ENCODE data around the gene SLC6A5.

SLC6A5 gene

DNA sequence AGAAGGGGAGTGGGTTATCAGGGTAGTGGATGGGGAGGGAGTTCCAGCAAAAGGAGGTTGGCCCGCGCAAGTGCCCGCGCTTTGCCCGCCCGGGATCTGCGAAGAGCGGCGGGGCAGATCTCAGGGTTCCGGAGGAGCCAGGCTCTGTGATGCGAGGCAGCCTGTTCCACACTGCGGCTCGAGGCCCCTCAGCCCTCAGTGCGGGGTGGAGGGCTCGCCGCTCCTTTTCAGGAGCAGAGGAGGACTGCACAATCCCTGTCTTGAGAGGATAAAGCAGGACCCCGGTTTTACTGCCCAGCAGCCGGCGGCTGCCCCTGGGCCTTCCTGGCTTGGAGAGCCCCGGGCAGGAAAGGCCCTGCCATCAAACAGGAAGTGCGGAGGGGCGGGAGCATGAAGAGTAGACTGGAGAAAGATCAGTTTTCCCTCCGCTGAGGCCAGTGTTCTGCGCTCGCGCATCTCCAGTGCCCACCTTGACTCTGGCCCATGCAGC is 6.2 kb downstream of the SLC6A5 start:
- POLR2A ChIA-PET = no interaction called here
- TF ChIP-seq ZNF707 (tag by site-specific recombination; IDR thresholded peaks at IDR 0.05) (no peak), ZNF600 (tag by site-specific recombination; IDR thresholded peaks at IDR 0.05) (no peak), ZNF677 (tag by site-specific recombination; IDR thresholded peaks at IDR 0.05) (no peak), HOXA7 (CRISPR knock-in tag; IDR thresholded peaks at IDR 0.05; ENCODE audit: borderline replicate concordance) (no peak), ZNF76 (tag by site-specific recombination; IDR thresholded peaks at IDR 0.05; ENCODE audit: borderline replicate concordance, low read depth) (no peak), ZNF433 (tag by site-specific recombination; IDR thresholded peaks at IDR 0.05; ENCODE audit: low read depth) (no peak), ZNF132 (tag by site-specific recombination; IDR thresholded peaks at IDR 0.05; ENCODE audit: borderline replicate concordance) (no peak), ZNF223 (tag by site-specific recombination; IDR thresholded peaks at IDR 0.05) (no peak), ZNF48 (tag by site-specific recombination; IDR thresholded peaks at IDR 0.05) (no peak), TRIM28 (IDR thresholded peaks at IDR 0.05; ENCODE audit: borderline replicate concordance, low read length) (no peak), ZNF169 (tag by site-specific recombination; IDR thresholded peaks at IDR 0.05) (no peak), ZNF324 (tag by site-specific recombination; IDR thresholded peaks at IDR 0.05) (no peak), IKZF3 (tag by site-specific recombination; IDR thresholded peaks at IDR 0.05) (no peak)
- TF ChIP-seq, protein P1, sequence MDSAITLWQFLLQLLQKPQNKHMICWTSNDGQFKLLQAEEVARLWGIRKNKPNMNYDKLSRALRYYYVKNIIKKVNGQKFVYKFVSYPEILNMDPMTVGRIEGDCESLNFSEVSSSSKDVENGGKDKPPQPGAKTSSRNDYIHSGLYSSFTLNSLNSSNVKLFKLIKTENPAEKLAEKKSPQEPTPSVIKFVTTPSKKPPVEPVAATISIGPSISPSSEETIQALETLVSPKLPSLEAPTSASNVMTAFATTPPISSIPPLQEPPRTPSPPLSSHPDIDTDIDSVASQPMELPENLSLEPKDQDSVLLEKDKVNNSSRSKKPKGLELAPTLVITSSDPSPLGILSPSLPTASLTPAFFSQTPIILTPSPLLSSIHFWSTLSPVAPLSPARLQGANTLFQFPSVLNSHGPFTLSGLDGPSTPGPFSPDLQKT (IDR thresholded peaks at IDR 0.05; ENCODE audit: borderline replicate concordance, low read depth, low read length) = no peak
- TF ChIP-seq, protein P2, sequence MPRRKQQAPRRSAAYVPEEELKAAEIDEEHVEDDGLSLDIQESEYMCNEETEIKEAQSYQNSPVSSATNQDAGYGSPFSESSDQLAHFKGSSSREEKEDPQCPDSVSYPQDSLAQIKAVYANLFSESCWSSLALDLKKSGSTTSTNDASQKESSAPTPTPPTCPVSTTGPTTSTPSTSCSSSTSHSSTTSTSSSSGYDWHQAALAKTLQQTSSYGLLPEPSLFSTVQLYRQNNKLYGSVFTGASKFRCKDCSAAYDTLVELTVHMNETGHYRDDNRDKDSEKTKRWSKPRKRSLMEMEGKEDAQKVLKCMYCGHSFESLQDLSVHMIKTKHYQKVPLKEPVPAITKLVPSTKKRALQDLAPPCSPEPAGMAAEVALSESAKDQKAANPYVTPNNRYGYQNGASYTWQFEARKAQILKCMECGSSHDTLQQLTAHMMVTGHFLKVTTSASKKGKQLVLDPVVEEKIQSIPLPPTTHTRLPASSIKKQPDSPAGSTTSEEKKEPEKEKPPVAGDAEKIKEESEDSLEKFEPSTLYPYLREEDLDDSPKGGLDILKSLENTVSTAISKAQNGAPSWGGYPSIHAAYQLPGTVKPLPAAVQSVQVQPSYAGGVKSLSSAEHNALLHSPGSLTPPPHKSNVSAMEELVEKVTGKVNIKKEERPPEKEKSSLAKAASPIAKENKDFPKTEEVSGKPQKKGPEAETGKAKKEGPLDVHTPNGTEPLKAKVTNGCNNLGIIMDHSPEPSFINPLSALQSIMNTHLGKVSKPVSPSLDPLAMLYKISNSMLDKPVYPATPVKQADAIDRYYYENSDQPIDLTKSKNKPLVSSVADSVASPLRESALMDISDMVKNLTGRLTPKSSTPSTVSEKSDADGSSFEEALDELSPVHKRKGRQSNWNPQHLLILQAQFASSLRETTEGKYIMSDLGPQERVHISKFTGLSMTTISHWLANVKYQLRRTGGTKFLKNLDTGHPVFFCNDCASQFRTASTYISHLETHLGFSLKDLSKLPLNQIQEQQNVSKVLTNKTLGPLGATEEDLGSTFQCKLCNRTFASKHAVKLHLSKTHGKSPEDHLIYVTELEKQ (tag by site-specific recombination; IDR thresholded peaks at IDR 0.05; ENCODE audit: borderline replicate concordance) = no peak
- TF ChIP-seq, protein P3, sequence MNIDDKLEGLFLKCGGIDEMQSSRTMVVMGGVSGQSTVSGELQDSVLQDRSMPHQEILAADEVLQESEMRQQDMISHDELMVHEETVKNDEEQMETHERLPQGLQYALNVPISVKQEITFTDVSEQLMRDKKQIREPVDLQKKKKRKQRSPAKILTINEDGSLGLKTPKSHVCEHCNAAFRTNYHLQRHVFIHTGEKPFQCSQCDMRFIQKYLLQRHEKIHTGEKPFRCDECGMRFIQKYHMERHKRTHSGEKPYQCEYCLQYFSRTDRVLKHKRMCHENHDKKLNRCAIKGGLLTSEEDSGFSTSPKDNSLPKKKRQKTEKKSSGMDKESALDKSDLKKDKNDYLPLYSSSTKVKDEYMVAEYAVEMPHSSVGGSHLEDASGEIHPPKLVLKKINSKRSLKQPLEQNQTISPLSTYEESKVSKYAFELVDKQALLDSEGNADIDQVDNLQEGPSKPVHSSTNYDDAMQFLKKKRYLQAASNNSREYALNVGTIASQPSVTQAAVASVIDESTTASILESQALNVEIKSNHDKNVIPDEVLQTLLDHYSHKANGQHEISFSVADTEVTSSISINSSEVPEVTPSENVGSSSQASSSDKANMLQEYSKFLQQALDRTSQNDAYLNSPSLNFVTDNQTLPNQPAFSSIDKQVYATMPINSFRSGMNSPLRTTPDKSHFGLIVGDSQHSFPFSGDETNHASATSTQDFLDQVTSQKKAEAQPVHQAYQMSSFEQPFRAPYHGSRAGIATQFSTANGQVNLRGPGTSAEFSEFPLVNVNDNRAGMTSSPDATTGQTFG (tag by site-specific recombination; IDR thresholded peaks at IDR 0.05; ENCODE audit: borderline replicate concordance) = no peak
- TF ChIP-seq, protein P4, sequence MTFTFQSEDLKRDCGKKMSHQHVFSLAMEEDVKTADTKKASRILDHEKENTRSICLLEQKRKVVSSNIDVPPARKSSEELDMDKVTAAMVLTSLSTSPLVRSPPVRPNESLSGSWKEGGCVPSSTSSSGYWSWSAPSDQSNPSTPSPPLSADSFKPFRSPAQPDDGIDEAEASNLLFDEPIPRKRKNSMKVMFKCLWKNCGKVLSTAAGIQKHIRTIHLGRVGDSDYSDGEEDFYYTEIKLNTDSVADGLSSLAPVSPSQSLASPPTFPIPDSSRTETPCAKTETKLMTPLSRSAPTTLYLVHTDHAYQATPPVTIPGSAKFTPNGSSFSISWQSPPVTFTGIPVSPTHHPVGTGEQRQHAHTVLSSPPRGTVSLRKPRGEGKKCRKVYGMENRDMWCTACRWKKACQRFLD (tag by site-specific recombination; IDR thresholded peaks at IDR 0.05) = no peak
- TF ChIP-seq, protein P5, sequence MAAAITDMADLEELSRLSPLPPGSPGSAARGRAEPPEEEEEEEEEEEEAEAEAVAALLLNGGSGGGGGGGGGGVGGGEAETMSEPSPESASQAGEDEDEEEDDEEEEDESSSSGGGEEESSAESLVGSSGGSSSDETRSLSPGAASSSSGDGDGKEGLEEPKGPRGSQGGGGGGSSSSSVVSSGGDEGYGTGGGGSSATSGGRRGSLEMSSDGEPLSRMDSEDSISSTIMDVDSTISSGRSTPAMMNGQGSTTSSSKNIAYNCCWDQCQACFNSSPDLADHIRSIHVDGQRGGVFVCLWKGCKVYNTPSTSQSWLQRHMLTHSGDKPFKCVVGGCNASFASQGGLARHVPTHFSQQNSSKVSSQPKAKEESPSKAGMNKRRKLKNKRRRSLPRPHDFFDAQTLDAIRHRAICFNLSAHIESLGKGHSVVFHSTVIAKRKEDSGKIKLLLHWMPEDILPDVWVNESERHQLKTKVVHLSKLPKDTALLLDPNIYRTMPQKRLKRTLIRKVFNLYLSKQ (tag by site-specific recombination; IDR thresholded peaks at IDR 0.05; ENCODE audit: borderline replicate concordance) = no peak

More for the DNA sequence above, 6.2 kb downstream of the SLC6A5 start:
- Histone ChIP-seq H3K4me1 (ENCODE audit: control insufficient read depth, insufficient read depth, low read length) (no peaks in the 10 kb centered on the region), H3K9me3 (ENCODE audit: control insufficient read depth, insufficient read depth, low read depth, low read length) (no peaks in the 10 kb centered on the region), H3K36me3 (ENCODE audit: control insufficient read depth in 2 of 2, insufficient read depth in 1 of 2, low read length in 2 of 2) (no peaks in the 10 kb centered on the region), H3K27ac (ENCODE audit: extremely low read depth, low read depth, low read length) (no peak overlapping the region), H3K4me3 (ENCODE audit: low read depth, low read length) (no peak overlapping the region)
- CTCF ChIA-PET = no interaction called here
